A549 (cell line): ENCODE data around the gene ACAD11.

ENCODE experiments used
- HDAC2 ChIP-seq: fragments of 200-600 bp; sonication (generic); IDR thresholded peaks from 2 replicates; pipeline ENCODE4 v1.6.1; 2016
- NFE2L2 ChIP-seq: fragments of 150-350 bp; conservative IDR thresholded peaks from 2 replicates; pipeline ENCODE4 v1.6.1; 2014; ENCODE audit warnings: low read length
- NPAS2 ChIP-seq: fragments of 250-450 bp; sonication (Bioruptor Pico); IDR thresholded peaks from 2 replicates; pipeline ENCODE4 v1.8.0; 2022; ENCODE audit warnings: mild to moderate bottlenecking, moderate library complexity, borderline replicate concordance
- NR3C1 ChIP-seq: fragments of >200 bp; sonication (Bioruptor Twin); formaldehyde crosslinking; IDR thresholded peaks from 3 replicates; pipeline ENCODE4 v1.6.1; 2017
- TF ChIP-seq, protein P1 (sequence below): fragments of >200 bp; sonication (Bioruptor Twin); formaldehyde crosslinking; IDR thresholded peaks from 3 replicates; pipeline ENCODE4 v1.5.1; 2016

DNA sequence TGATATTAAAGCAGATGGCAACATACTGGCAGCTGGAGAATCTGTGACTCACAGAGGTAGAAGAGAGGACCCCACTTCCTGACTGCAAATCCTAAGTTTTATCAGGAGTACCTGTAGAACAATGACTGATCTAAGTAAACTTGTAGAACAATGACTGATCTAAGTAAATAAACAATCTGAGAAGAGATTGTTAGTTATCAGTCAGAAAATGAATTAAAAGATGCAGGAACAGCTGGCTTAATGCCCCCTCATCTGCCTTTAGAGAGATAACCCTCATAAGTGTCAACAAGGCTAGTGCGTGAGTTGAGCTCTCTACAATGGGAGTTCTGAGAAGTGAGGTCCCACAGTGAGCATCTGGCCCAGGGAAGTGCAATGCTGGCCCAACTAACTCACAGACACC lies 14.6 kb downstream of the ACAD11 start:
- TF ChIP-seq, protein P1, sequence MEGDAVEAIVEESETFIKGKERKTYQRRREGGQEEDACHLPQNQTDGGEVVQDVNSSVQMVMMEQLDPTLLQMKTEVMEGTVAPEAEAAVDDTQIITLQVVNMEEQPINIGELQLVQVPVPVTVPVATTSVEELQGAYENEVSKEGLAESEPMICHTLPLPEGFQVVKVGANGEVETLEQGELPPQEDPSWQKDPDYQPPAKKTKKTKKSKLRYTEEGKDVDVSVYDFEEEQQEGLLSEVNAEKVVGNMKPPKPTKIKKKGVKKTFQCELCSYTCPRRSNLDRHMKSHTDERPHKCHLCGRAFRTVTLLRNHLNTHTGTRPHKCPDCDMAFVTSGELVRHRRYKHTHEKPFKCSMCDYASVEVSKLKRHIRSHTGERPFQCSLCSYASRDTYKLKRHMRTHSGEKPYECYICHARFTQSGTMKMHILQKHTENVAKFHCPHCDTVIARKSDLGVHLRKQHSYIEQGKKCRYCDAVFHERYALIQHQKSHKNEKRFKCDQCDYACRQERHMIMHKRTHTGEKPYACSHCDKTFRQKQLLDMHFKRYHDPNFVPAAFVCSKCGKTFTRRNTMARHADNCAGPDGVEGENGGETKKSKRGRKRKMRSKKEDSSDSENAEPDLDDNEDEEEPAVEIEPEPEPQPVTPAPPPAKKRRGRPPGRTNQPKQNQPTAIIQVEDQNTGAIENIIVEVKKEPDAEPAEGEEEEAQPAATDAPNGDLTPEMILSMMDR: no peak
- no peak for TF ChIP-seq NFE2L2
- no peak for TF ChIP-seq NR3C1
- no peak for TF ChIP-seq HDAC2
- TF ChIP-seq NPAS2 (CRISPR knock-in tag): no peak
